Cardiac fibroblast (primary cell): ENCODE data around the gene CZIB.

Source experiments
- DNase-seq, 2 donors: peaks; one replicate each; pipeline versions ENCODE4 v3.0.0 to v3.0.0-alpha.2; 2010; ENCODE audit warnings: low read depth in 2 of 2
- H3K4me3 ChIP-seq, 2 donors: replicated peaks in 1 of 2; 1 replicate in 1 of 2; 2 replicates in 1 of 2; pipeline ENCODE4 v1.5.1; 2011; ENCODE audit warnings: low read depth in 2 of 2, low read length in 2 of 2, mild to moderate bottlenecking in 2 of 2, moderate library complexity in 1 of 2
- TF ChIP-seq, protein P1 (sequence below): IDR thresholded peaks from one replicate; pipeline ENCODE4 v1.5.1; 2011; ENCODE audit warnings: low read depth, mild to moderate bottlenecking, low read length, inconsistent platforms

The CZIB gene

DNA sequence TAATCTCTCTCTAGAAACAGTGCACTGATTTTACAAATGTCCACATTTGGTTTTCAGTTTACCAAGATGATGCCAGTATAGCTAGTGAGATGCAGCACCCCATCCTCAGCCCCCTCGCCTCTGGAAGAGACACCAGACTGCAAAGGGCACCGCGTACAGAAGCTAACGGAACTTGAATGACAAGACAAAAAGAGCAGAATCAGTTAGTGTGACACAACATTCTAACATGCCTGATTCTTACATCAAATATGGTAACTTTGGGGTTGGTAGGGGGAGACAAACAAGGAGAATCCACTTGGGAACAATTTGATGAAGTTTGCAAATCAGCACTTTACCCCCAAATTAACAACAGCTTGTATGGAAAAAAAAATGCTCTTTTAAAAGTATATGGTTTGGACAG, 21.9 kb upstream of the CZIB start:
- TF ChIP-seq, protein P1, sequence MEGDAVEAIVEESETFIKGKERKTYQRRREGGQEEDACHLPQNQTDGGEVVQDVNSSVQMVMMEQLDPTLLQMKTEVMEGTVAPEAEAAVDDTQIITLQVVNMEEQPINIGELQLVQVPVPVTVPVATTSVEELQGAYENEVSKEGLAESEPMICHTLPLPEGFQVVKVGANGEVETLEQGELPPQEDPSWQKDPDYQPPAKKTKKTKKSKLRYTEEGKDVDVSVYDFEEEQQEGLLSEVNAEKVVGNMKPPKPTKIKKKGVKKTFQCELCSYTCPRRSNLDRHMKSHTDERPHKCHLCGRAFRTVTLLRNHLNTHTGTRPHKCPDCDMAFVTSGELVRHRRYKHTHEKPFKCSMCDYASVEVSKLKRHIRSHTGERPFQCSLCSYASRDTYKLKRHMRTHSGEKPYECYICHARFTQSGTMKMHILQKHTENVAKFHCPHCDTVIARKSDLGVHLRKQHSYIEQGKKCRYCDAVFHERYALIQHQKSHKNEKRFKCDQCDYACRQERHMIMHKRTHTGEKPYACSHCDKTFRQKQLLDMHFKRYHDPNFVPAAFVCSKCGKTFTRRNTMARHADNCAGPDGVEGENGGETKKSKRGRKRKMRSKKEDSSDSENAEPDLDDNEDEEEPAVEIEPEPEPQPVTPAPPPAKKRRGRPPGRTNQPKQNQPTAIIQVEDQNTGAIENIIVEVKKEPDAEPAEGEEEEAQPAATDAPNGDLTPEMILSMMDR = no peak
- DNase-seq = no peak
- no peak overlapping the region for H3K4me3 ChIP-seq

DNA sequence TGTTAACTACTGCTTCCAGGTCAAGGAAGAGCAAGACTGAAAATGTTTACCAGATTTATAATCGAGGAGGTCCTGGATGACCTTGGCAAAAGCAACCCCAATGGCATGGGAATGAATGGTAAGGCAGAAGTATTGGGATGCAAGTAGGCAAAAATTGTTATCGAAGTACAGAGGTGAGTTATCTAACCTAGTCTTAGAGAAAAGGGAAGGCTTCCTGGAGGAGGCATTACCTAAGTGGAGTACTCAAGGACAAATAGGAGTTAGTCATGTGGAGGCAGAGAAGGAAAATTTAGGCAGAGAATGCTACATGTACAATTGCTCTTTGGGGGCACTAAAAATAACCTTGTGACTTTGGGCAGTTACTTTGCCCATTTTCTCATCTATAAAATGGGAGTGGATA, 21.4 kb upstream of the CZIB start:
- DNase-seq = no peak
- TF ChIP-seq, protein P1 = no peak
- H3K4me3 ChIP-seq = no peak overlapping the region

DNA sequence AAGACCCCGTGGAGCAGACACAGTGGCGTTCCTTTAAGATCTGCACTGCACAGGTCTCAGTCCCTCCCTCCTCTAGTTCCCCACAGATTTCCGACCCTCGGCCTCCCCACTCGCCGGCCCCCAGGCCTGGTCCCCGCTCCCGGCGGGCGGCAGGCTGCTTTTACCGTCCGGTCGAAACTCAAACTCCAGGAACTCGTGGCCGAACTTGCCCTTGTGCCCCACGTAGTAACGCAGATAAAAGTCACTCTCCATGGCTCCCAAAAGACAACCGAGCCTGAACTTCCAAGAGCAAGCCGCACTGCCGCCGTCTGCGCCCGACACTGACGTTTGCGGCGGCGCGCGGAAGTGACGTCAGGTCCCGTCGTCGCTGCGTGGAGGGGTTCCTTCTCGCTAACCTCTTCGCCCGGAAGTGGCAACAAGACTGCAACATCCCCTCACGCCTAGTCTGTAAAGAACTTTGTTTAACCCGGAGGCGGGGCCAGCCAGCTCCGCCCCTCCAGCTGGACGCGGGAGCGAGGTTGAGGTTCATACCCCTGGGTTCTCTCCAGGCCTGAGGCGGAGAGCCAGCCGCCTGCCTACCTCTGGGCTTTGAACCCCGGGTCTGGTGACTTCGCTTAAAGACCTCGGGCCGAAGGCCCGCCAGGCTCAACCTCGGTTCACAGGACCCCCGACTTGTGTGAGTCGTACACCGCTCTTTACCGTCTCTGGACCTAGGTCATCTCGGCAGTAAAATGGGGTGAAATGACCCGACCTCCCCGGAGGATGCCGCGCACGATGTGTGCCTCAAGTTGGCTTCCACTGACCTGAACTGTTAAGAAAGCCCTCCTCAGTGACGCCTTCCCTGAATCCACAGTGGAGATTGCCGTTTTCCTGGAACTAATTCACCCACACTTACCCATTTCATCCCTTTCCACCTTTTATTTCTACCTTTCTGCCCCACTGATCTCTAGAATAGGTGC, 18.0 kb upstream of the CZIB start, which contains the start of gene MAGOH:
Gene MAGOH (minus strand): TSS at position 322 of the 959 bp plus-strand sequence. CDS start 70 bp downstream, at position 252.
- DNase-seq = peak; percentile 96 to 97
- H3K4me3 ChIP-seq = peak within 1 kb of the TSS; percentile 99
- TF ChIP-seq, protein P1 = no peak

DNA sequence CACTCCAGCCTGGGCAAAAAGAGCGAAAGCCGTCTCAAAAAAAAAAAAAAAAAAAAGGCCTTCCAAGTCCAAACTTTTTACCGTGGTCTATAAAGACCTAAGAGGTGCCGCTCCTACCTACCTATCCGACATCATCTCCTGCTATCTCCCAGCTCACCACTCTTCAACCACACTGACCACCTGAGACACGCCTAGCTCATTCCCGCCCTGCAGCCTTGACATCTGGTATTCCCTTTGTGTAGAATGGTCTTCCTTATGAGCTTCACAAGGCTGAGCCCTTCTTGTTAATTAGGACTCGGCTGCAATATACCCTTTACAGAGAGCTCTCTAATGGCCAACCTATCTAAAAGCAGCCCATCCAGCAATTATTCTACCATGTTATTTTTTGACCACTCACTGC, 17.2 kb upstream of the CZIB start:
- H3K4me3 ChIP-seq = peak overlapping the region; percentile 99
- DNase-seq = no peak
- TF ChIP-seq, protein P1 = no peak

DNA sequence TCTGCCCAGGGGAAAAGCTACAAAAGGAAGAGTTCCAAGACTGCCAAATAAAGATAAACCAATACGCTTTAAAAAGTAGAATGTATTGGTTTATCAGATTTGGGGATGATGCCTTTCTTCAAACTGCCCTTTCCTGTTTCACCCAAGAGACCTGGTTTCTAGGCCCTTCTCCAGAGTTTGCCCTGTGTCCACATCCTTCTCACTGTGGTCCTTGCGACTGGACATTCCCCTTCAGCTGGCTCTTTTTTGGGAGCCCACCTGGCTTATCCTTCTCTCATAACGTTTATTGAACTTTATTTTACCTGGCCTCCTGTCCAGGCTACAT, 490 bp upstream of the CZIB start:
- peak overlapping the region; percentile 81 to 99 for H3K4me3 ChIP-seq
- TF ChIP-seq, protein P1 = no peak
- no peak for DNase-seq

DNA sequence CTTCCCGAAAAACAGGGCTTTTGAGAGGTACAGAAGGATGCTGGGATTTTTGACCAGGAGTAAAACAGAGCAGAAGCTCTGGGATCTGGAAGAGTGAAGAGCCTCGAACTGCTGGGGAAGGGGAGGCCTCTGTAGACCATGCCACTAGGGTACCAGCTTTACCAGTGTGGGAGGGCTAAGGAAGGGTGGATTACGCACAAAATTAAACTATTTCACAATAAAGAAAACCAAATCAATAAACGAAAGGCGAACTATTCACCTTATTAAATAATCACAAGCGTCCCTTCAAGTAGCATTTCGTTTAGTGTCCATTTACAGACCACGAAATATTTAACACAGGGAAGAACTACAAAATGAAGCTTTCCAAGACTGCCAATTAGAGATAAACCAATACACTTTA, 723 bp downstream of the CZIB start:
- TF ChIP-seq, protein P1 = no peak
- no peak for DNase-seq
- peak overlapping the region; percentile 81 to 99 for H3K4me3 ChIP-seq
